A549 (cell line): Measurements from ENCODE around the gene CPNE4. TPM values are rescaled to one million over a fixed set of nuclear protein-coding genes. Genes with fewer than 3 reads are reported as not detected.

Source experiments
- ATAC-seq, 2 experiments: fragments of 200-7000 bp in 1 of 2; fragments of >200 bp in 1 of 2; cut with Nextera tagmentation in 1 of 2; cut with Tn5 transposase in 1 of 2; 3 replicates each; pipeline versions ENCODE4 v1.8.0 to v1.9.1; 2018 to 2020; ENCODE audit warnings: mild to moderate bottlenecking in 1 of 2, moderate library complexity in 1 of 2
- CTCF ChIA-PET: fragments of 300-600 bp; sonication (Branson Sonifier 250); formaldehyde crosslinking; extraction: SDS; loops from one replicate; lab custom pipeline; 2021; ENCODE audit warnings: antibody characterized with exemption, inconsistent platforms; lab: Yijun Ruan, JAX
- POLR2A ChIA-PET: fragments of 350-600 bp; formaldehyde crosslinking; extraction: SDS; loops from one replicate; lab custom pipeline; 2021; ENCODE audit warnings: antibody characterized with exemption, inconsistent platforms; lab: Yijun Ruan, JAX
- DNase-seq, 2 experiments: peaks; one replicate each; pipeline versions ENCODE4 v3.0.0 to v3.0.0-alpha.2; 2011 to 2016; ENCODE audit warnings: low read depth in 1 of 2, low spot score in 1 of 2
- FAIRE-seq: peaks from 2 replicates; lab custom pipeline; 2011; peaks lifted over from hg19 to GRCh38; lab: Jason Lieb, UNC
- H3K27ac ChIP-seq, 2 experiments: fragments of >200 bp; sonication (Bioruptor Twin); formaldehyde crosslinking; 3 replicates each; pipeline ENCODE4 v1.5.1; 2016 to 2017
- H3K4me1 ChIP-seq: fragments of >200 bp; sonication (Bioruptor Twin); formaldehyde crosslinking; 3 replicates; pipeline ENCODE4 v1.6.1; 2016
- H3K4me2 ChIP-seq: fragments of >200 bp; sonication (Bioruptor Twin); formaldehyde crosslinking; 3 replicates; pipeline ENCODE4 v1.6.1; 2016
- H3K4me3 ChIP-seq: fragments of >200 bp; sonication (Bioruptor Twin); formaldehyde crosslinking; 3 replicates; pipeline ENCODE4 v1.5.1; 2016
- H3K9me3 ChIP-seq: fragments of >200 bp; sonication (Bioruptor Twin); formaldehyde crosslinking; 3 replicates; pipeline ENCODE4 v1.6.1; 2016
- CBX2 ChIP-seq: fragments of 200-600 bp; sonication (generic); IDR thresholded peaks from 2 replicates; pipeline ENCODE4 v1.6.1; 2016; ENCODE audit warnings: low read depth, mild to moderate bottlenecking, borderline replicate concordance
- CEBPB ChIP-seq, 2 experiments: fragments of >200 bp in 1 of 2; sonication (Bioruptor Twin) in 1 of 2; formaldehyde crosslinking in 1 of 2; IDR thresholded peaks; 2 replicates each; pipeline ENCODE4 v1.6.1; 2012 to 2016
- EHF ChIP-seq: fragments of 250-450 bp; sonication (Bioruptor Pico); IDR thresholded peaks from 2 replicates; pipeline ENCODE4 v1.5.0; 2020; ENCODE audit warnings: mild to moderate bottlenecking
- EHMT2 ChIP-seq: fragments of 200-600 bp; sonication (generic); IDR thresholded peaks from 2 replicates; pipeline ENCODE4 v1.6.1; 2016; ENCODE audit warnings: antibody characterized with exemption, low read depth, mild to moderate bottlenecking, moderate library complexity
- ESRRA ChIP-seq: fragments of 150-350 bp; IDR thresholded peaks from 2 replicates; pipeline ENCODE4 v1.6.1; 2014; ENCODE audit warnings: mild to moderate bottlenecking, low read length, borderline replicate concordance
- FOSB ChIP-seq: fragments of 250-450 bp; sonication (Bioruptor Pico); IDR thresholded peaks from 2 replicates; pipeline ENCODE4 v1.5.0; 2020; ENCODE audit warnings: mild to moderate bottlenecking, moderate library complexity
- FOSL2 ChIP-seq, 2 experiments: fragments of 450-650 bp in 1 of 2; fragments of >200 bp in 1 of 2; sonication (Bioruptor Twin) in 1 of 2; formaldehyde crosslinking; IDR thresholded peaks; 2 replicates each; pipeline versions ENCODE4 v1.5.0 to v1.6.1; 2016 to 2020; ENCODE audit warnings: mild to moderate bottlenecking in 1 of 2, moderate library complexity in 1 of 2
- FOXS1 ChIP-seq: fragments of 250-450 bp; sonication (Bioruptor Pico); IDR thresholded peaks from 2 replicates; pipeline ENCODE4 v1.5.0; 2020; ENCODE audit warnings: mild to moderate bottlenecking, moderate library complexity
- HDAC2 ChIP-seq: fragments of 200-600 bp; sonication (generic); IDR thresholded peaks from 2 replicates; pipeline ENCODE4 v1.6.1; 2016
- HEYL ChIP-seq: fragments of 250-450 bp; sonication (Bioruptor Pico); IDR thresholded peaks from 2 replicates; pipeline ENCODE4 v1.8.0; 2021; ENCODE audit warnings: mild to moderate bottlenecking, moderate library complexity
- HOXA7 ChIP-seq: fragments of 250-450 bp; sonication (Bioruptor Pico); IDR thresholded peaks from 2 replicates; pipeline ENCODE4 v1.5.0; 2020; ENCODE audit warnings: mild to moderate bottlenecking, moderate library complexity
- HOXB5 ChIP-seq: fragments of 250-450 bp; sonication (Bioruptor Pico); IDR thresholded peaks from 2 replicates; pipeline ENCODE4 v1.5.0; 2020; ENCODE audit warnings: mild to moderate bottlenecking, moderate library complexity
- KDM5A ChIP-seq: fragments of 200-600 bp; sonication (generic); IDR thresholded peaks from 2 replicates; pipeline ENCODE4 v1.6.1; 2016; ENCODE audit warnings: antibody characterized with exemption, mild to moderate bottlenecking
- MAZ ChIP-seq: fragments of 150-350 bp; IDR thresholded peaks from 2 replicates; pipeline ENCODE4 v1.6.1; 2014; ENCODE audit warnings: antibody characterized with exemption, low read depth, low read length, borderline replicate concordance
- MYC ChIP-seq: IDR thresholded peaks from 2 replicates; pipeline ENCODE4 v1.6.1; 2012; ENCODE audit warnings: mild to moderate bottlenecking, inconsistent platforms, low read length, improper control_type of control experiment, borderline replicate concordance
- NFE2L2 ChIP-seq: fragments of 150-350 bp; conservative IDR thresholded peaks from 2 replicates; pipeline ENCODE4 v1.6.1; 2014; ENCODE audit warnings: low read length
- PHF8 ChIP-seq: fragments of 200-600 bp; sonication (generic); IDR thresholded peaks from 2 replicates; pipeline ENCODE4 v1.6.1; 2016; ENCODE audit warnings: low read depth, mild to moderate bottlenecking, antibody characterized with exemption, moderate library complexity, borderline replicate concordance
- POLR2AphosphoS2 ChIP-seq: conservative IDR thresholded peaks from 2 replicates; pipeline ENCODE4 v1.6.1; 2012; ENCODE audit warnings: low read length, improper control_type of control experiment, inconsistent platforms
- RAD21 ChIP-seq, 2 experiments: fragments of >200 bp in 1 of 2; sonication (Bioruptor Twin) in 1 of 2; formaldehyde crosslinking in 1 of 2; IDR thresholded peaks in 1 of 2; conservative IDR thresholded peaks in 1 of 2; 2 replicates in 1 of 2; 3 replicates in 1 of 2; pipeline ENCODE4 v1.6.1; 2012 to 2018; ENCODE audit warnings: inconsistent platforms in 1 of 2
- RARB ChIP-seq: fragments of 250-450 bp; sonication (Bioruptor Pico); IDR thresholded peaks from 2 replicates; pipeline ENCODE4 v1.8.0; 2021; ENCODE audit warnings: mild to moderate bottlenecking, moderate library complexity
- RCOR1 ChIP-seq: fragments of 150-350 bp; IDR thresholded peaks from 2 replicates; pipeline ENCODE4 v1.6.1; 2014; ENCODE audit warnings: antibody characterized with exemption, low read length, low read depth
- REST ChIP-seq: fragments of 200-600 bp; sonication (generic); IDR thresholded peaks from 2 replicates; pipeline ENCODE4 v1.6.1; 2016; ENCODE audit warnings: antibody characterized with exemption, mild to moderate bottlenecking, moderate library complexity
- RFX5 ChIP-seq: fragments of 450-650 bp; IDR thresholded peaks from 2 replicates; pipeline ENCODE4 v1.7.1; 2014; ENCODE audit warnings: antibody characterized with exemption, mild to moderate bottlenecking, moderate library complexity
- ZC3H11A ChIP-seq: fragments of 450-650 bp; IDR thresholded peaks from 2 replicates; pipeline ENCODE4 v1.6.1; 2014; ENCODE audit warnings: antibody characterized with exemption, mild to moderate bottlenecking
- ZNF302 ChIP-seq: fragments of 250-450 bp; sonication (Bioruptor Pico); IDR thresholded peaks from 2 replicates; pipeline ENCODE4 v1.9.0; 2021; ENCODE audit warnings: inconsistent platforms, mild to moderate bottlenecking, moderate library complexity
- ZSCAN20 ChIP-seq: fragments of 250-450 bp; sonication (Bioruptor Pico); IDR thresholded peaks from 2 replicates; pipeline ENCODE4 v1.8.0; 2022; ENCODE audit warnings: mild to moderate bottlenecking, moderate library complexity
- WGBS: methylation state at CpG from one replicate; pipeline ENCODE4 v1.1.6; 2017; ENCODE audit errors: missing lambda C conversion rate; 5-methylcytosine and 5-hydroxymethylcytosine counted together
- polyA plus RNA-seq, 4 experiments: library from polyadenylated mRNA; depleted of rRNA in 3 of 4; stranded (reverse); fragments of >200 nt; fragmentation: RNase III in 1 of 4; extraction: RNeasy Plus Mini Kit Qiagen cat#74134 plus additional on column Dnase treatment in 1 of 4; gene quantifications; 2 replicates in 3 of 4; 3 replicates in 1 of 4; pipeline ENCODE4 v1.2.3, GENCODE V29; 2011 to 2017
- TF ChIP-seq, protein P1 (sequence below): fragments of >200 bp; sonication (Bioruptor Twin); formaldehyde crosslinking; IDR thresholded peaks from 2 replicates; pipeline ENCODE4 v1.6.1; 2016

Gene CPNE4
- polyA plus RNA-seq, 2 of the 4 experiments (the other 2 are of a cell fraction), result 3.6 to 8.7 TPM

GRCh38 chr3:131541288-131541687 is 493.5 kb downstream of the CPNE4 start:
- H3K4me3 ChIP-seq, result no peak overlapping the region
- no peaks in the 10 kb centered on the region for H3K9me3 ChIP-seq
- POLR2A ChIA-PET, result no interaction called here
- H3K4me2 ChIP-seq, result no peak overlapping the region
- WGBS, result 86% methylated on average over 1 of the region's 1 CpG
- TF ChIP-seq CEBPB (IDR thresholded peaks at IDR 0.05), result no peak
- no peak for TF ChIP-seq ZNF302 (CRISPR knock-in tag)
- TF ChIP-seq MYC, result no peak
- no peak for TF ChIP-seq CBX2
- TF ChIP-seq PHF8, result no peak
- no peak for TF ChIP-seq RARB (CRISPR knock-in tag)
- TF ChIP-seq HOXA7 (CRISPR knock-in tag), result no peak
- no peak for TF ChIP-seq HOXB5
- no peak for TF ChIP-seq MAZ
- no peak for TF ChIP-seq EHMT2
- no peak for TF ChIP-seq FOSB (CRISPR knock-in tag)
- no peak for TF ChIP-seq EHF (CRISPR knock-in tag)
- no peak for TF ChIP-seq RCOR1
- TF ChIP-seq ZSCAN20 (CRISPR knock-in tag), result no peak
- no peak for TF ChIP-seq ZC3H11A
- TF ChIP-seq, all 56 proteins: peak for 0
- ATAC-seq (no peak), DNase-seq (no peak), FAIRE-seq (no peak)
- no peak overlapping the region for H3K27ac ChIP-seq
- CTCF ChIA-PET, result no interaction called here
- peaks cover 13% of the 10 kb centered on the region; the same call in 2 of the 3 replicates for H3K4me1 ChIP-seq

DNA sequence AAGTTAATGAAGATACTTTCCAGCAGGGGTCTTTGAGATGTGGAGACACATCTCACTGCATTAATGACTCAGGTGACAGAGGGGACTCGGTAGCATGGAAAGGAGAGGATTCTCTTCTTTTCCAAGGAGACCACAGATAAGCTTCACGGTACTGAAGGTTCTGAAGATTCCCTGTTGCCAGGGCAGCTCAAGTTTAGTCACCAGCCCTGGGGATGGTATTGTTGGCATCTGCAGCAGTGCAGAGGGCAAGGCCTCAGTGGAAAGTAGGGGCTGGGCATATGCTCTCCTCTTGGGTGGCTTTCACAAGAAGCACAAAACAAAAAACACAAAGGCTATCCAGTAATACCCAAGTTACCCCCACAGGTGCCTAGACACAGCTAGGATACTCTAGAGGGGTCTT is 494.0 kb downstream of the CPNE4 start:
- no peak for FAIRE-seq
- Histone ChIP-seq H3K27ac (no peak overlapping the region), H3K9me3 (no peaks in the 10 kb centered on the region), H3K4me2 (no peak overlapping the region), H3K4me1 (peaks cover 13% of the 10 kb centered on the region; the same call in 2 of the 3 replicates), H3K4me3 (no peak overlapping the region)
- DNase-seq, result no peak
- ChIA-PET CTCF (no interaction called here), POLR2A (no interaction called here)
- WGBS, result 94% methylated on average over 2 of the region's 2 CpGs
- TF ChIP-seq FOSL2 (IDR thresholded peaks at IDR 0.05) (no peak), FOSL2 (CRISPR knock-in tag; IDR thresholded peaks at IDR 0.05) (no peak), PHF8 (no peak), RFX5 (no peak), NFE2L2 (no peak), KDM5A (no peak), HOXB5 (no peak), POLR2AphosphoS2 (no peak), MYC (no peak), FOXS1 (CRISPR knock-in tag) (no peak), HDAC2 (no peak), ESRRA (no peak), RAD21 (conservative IDR thresholded peaks at IDR 0.05 in 1 of 2, IDR thresholded peaks at IDR 0.05 in 1 of 2) (no peak), REST (no peak), HEYL (CRISPR knock-in tag) (no peak)
- TF ChIP-seq, protein P1, sequence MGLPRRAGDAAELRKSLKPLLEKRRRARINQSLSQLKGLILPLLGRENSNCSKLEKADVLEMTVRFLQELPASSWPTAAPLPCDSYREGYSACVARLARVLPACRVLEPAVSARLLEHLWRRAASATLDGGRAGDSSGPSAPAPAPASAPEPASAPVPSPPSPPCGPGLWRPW, result no peak
- ATAC-seq, result no peak
